NCI-H2107 (cell line): ENCODE results near the gene MDC1.
"Not testable (repeated sequence)": the region's sequence is repeated elsewhere in the genome, so short reads cannot be mapped to it uniquely, and the experiment has no call there.

Experiments
- DNase-seq: peaks from one replicate; lab custom pipeline; 2025; lab: John Stamatoyannopoulos, UW

MDC1 gene

GRCh38 chr6:30679765-30680535 is 37.1 kb downstream of the MDC1 start:
- DNase-seq, result no peak

GRCh38 chr6:30678964-30679726 is 37.9 kb downstream of the MDC1 start:
- DNase-seq, result peak; percentile 43

DNA sequence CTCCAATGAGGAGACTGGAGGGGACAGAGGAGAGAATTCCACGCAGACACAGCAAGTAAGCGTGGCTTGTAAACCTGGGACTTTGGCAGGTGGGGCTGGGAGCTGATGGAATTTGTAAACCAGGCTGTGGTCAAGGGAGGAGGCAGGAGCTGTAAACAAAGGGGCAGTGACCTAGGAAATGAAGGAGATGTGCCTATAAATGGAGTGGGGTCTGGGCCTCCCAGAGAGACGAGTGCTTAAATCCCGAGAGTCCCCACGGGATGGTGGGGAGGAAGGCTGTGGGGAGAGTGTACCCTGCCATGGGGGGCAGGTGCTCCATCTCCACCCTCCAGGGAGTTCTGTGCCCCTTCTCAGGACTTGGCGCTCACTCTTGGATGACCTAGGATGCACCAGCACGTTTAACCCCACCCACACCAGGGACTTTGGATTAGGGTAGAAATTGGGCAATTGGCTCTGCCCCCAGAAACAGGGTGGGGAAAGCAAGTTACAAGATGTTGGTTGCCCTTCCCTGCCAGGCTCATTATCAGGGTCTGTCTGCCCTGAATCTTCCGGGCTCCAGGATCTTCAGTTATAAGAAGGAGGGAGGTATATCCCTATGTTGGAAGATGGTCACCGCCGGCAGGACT is 40.3 kb downstream of the MDC1 start:
- DNase-seq, result no peak

DNA sequence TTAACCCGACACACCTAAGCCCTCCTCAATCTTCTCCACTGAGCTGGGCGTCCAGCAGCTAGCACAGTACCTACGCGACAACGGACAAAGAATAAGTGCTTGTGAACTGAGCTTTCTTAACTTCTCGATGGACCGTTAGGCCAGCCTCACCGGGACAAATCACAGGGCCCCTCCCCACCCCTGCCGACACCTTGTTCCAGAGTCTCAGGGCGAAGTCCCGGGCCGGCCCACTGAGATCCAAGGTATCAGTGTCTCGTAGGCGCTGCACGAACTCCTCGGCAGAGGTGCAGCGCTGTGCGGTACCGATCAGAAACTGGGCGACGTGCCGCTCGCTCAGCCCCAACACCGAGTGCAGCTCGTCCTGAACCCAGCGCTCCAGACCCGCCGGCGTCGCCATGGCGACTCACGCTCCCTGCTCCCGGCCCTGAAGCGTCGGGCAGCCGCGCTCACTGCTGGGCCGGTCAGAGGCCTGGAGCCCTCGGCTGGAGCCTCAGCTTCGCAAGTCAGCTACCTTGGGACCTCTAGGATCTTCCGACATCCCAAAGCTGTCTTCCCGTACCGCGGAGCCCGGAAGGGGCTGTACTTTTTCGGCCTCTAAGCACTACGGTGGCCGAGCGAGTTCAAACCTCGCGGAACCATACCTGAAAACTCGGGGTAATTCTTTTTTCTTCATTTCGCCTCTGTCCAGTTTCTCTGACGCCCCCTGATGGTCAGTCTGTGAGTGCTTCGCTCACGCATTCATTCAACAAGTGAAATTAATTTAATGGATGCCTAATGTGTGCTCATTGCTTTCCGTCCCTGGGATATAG is 44.4 kb downstream of the MDC1 start, which contains the start of gene DHX16:
DHX16 (minus strand) TSS at position 562 of the 809 bp plus-strand sequence; CDS start at position 397, 165 bp downstream.
- DNase-seq, result peak; percentile 66

- no peak for DNase-seq
Measured at GRCh38 chr6:30670760-30671527, 46.1 kb downstream of the MDC1 start.

DNA sequence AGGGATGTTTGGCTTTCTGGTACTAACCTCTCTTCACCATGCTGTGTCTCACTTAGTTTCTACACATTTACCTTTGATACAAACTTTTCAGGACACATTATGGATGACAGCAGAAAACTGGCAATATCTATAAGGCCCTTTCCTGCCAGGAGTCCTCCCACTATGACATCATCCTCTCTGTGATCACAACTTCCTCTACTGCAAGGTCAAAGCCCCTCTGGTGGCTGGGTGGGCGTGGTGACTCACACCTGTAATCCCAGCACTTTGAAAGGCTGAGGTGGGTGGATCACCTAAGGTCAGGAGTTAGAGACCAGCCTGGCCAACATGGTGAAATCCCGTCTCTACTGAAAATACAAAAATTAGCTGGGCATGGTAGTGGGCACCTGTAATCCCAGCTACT is 50.8 kb downstream of the MDC1 start:
- DNase-seq, result not testable (repeated sequence)

- no peak for DNase-seq
Measured at GRCh38 chr6:30664994-30665767, 51.9 kb downstream of the MDC1 start.

DNA sequence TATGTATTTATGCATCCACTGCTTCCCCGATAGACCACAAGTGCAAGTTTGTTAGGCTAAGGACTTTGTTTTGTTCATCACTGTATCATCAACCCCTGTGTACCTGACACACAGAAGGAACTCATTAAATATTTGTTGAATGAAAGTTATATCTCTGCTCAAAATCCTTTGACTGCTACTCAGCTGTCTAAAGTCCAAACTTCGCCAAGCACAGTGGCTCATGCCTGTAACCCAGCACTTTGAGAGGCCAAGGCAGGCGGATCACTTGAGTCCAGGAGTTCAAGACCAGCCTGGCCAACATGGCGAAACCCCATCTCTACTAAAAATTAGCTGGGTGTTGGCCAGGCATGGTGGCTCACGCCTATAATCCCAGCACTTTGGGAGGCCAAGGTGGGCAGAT is 59.2 kb downstream of the MDC1 start:
- DNase-seq, result not testable (repeated sequence)

DNA sequence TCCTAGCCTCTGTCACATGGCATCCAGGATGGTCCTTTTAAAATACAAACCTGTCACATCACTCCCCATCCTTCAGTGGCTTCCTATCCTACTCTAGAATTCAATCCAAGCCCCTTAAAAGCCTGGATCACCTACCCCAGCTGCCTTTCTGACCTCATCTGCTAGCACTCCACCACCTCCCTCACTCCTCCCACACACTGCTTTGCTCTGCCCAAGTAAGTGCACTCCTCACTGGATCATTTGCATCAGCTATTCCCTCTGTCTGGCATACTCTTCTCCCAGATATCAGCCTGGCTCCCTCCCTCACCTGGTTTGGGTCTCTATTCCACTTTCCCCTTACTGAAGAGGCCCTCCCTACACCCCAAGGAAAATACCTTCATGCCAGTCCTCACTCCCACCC is 59.6 kb downstream of the MDC1 start:
- no peak for DNase-seq

DNA sequence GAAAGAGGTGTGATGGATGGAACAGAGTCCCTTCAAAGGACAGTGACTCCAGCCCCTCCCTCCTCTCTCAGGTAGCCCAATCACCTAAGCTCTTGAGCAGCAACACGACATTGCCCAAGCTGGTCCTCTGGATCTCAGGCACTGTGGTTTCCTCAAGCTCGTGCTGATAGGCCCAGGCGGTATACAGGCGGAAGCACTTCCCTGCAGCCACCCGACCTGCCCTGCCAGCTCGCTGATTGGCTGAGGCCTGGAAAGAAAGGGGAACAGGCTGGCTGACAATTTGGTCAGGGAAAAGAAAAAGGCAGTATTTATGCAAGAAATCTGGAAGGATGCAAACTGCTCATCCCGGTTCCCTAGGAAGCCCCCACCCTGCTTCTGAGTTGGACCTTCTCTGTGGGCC is 60.6 kb downstream of the MDC1 start:
- no peak for DNase-seq

DNA sequence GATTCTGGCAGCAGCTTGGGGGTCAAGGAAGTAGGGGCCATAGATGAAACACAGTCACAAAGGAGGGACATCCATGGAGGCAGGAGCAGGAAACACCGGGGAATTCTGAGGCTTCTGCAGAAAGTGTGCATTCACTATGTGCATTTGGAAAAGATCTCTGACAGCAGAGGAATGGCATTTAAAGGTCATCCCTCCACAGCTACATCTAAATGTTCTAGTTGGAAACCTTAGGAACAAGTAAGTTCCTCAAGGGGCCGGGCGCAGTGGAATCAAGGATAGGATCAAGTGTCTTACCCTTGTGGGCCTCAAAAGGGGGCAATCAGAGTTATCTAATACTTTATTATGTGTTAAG is 61.4 kb downstream of the MDC1 start:
- DNase-seq, result no peak

DNA sequence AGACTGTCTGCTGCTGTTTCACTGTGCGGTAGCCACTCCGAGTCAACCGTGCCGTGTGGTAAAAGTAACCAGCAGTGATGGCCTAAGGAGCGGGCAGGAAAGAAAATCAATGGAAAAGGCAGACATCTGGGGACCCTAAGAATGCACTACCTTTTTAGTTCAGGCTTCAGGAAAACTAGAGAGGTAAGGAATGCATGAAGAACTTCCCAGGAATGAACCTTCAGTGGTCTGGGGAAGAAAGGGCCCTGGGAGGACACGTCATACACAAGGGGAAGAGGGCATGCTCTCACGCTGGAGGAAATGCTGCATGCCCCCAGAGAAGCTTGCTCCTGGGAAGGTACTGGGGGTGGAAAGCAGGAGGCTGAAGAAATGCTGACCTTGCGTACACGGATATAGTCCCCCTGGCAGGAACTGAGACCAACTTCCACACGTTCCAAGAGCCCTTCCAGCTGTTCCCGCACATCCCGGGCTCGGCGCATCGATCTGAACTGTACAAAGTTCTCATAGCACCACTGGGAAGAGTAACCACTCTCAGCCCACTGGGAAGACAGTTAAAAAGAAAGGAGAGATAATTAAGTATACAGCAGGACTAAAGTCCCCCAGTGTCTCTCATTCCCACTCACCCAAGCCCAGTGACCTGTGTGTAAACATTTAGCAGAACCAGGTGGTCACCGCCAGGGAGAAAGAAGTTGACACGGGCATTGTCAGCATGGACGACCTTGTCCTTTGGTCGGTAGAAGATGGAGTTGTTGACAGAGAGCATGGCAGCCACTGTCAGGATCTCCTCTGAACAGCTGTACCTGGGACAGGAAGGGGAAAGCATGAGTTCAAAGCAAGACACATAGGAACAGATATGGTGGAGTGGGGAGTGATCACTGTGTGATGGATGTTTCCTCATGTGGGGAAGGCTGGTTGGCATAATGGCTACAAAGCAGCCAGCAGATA is 62.0 kb downstream of the MDC1 start:
- no peak for DNase-seq

GRCh38 chr6:30651143-30651542 is 65.9 kb downstream of the MDC1 start:
- no peak for DNase-seq
